IMR-90 (cell line): ENCODE data around the gene CIROP. TPM values are rescaled to one million over a fixed set of nuclear protein-coding genes. Genes with fewer than 3 reads are reported as not detected.

Experiments
- ATAC-seq: fragments of 200-7000 bp; cut with Tn5 transposase; 2 replicates; pipeline ENCODE4 v1.9.1; 2020; ENCODE audit warnings: low read depth, mild to moderate bottlenecking, moderate library complexity
- BruUV-seq: library from RNA; stranded (reverse); fragments of 400-500 nt; replicated peaks from 2 replicates; lab custom pipeline; 2021; lab: Mats Ljungman, UMichigan
- CTCF ChIA-PET: fragments of 300-600 bp; formaldehyde crosslinking; extraction: SDS; loops from one replicate; lab custom pipeline; 2021; ENCODE audit warnings: antibody characterized with exemption; lab: Yijun Ruan, JAX
- POLR2A ChIA-PET: fragments of 300-600 bp; sonication (Branson Sonifier 250); formaldehyde crosslinking; loops from one replicate; lab custom pipeline; 2022; ENCODE audit warnings: antibody characterized with exemption; ENCODE audit not compliant: unreplicated experiment; lab: Charles Lee
- DNase-seq: peaks from one replicate; pipeline ENCODE4 v3.0.0; 2013
- H2AFZ ChIP-seq: replicated peaks from 2 replicates; pipeline ENCODE3; 2013; ENCODE audit warnings: low read length, mild to moderate bottlenecking; ENCODE audit not compliant: poor library complexity
- H2AK5ac ChIP-seq: 2 replicates; pipeline ENCODE4 v1.6.1; 2013; ENCODE audit warnings: low read depth, low read length, inconsistent platforms
- H2AK9ac ChIP-seq: replicated peaks from 2 replicates; pipeline ENCODE3; 2013; ENCODE audit warnings: mild to moderate bottlenecking, low read depth, low read length, moderate library complexity; ENCODE audit not compliant: poor library complexity
- H2BK120ac ChIP-seq: 2 replicates; pipeline ENCODE4 v1.6.1; 2013; ENCODE audit warnings: low read depth, low read length, inconsistent platforms
- H2BK15ac ChIP-seq: 3 replicates; pipeline ENCODE4 v1.6.1; 2013; ENCODE audit warnings: low read depth, low read length, inconsistent platforms
- H2BK20ac ChIP-seq: 2 replicates; pipeline ENCODE4 v1.6.1; 2013; ENCODE audit warnings: low read depth, mild to moderate bottlenecking, inconsistent platforms, low read length, moderate library complexity
- H2BK5ac ChIP-seq: 2 replicates; pipeline ENCODE4 v1.6.1; 2013; ENCODE audit warnings: mild to moderate bottlenecking, low read depth, low read length, inconsistent platforms; ENCODE audit not compliant: poor library complexity, severe bottlenecking
- H3K14ac ChIP-seq: replicated peaks from 2 replicates; pipeline ENCODE4 v1.6.1; 2013; ENCODE audit warnings: low read depth, low read length, inconsistent platforms
- H3K18ac ChIP-seq: 2 replicates; pipeline ENCODE4 v1.6.1; 2013; ENCODE audit warnings: low read depth, low read length, control low read depth
- H3K23ac ChIP-seq: 2 replicates; pipeline ENCODE4 v1.6.1; 2013; ENCODE audit warnings: low read depth, low read length, inconsistent platforms
- H3K27ac ChIP-seq: 2 replicates; pipeline ENCODE4 v1.5.1; 2013; ENCODE audit warnings: mild to moderate bottlenecking, control low read depth, low read length; ENCODE audit not compliant: insufficient read depth
- H3K27me3 ChIP-seq: 2 replicates; pipeline ENCODE4 v1.6.1; 2013; ENCODE audit warnings: low read length; ENCODE audit not compliant: control insufficient read depth, insufficient read depth
- H3K36me3 ChIP-seq: 2 replicates; pipeline ENCODE4 v1.6.1; 2013; ENCODE audit warnings: low read length, mixed read lengths; ENCODE audit not compliant: control insufficient read depth, insufficient read depth
- H3K4ac ChIP-seq: 2 replicates; pipeline ENCODE4 v1.6.1; 2013; ENCODE audit warnings: low read depth, low read length, inconsistent platforms
- H3K4me1 ChIP-seq: 2 replicates; pipeline ENCODE4 v1.6.1; 2013; ENCODE audit warnings: low read length, mixed read lengths; ENCODE audit not compliant: control insufficient read depth, insufficient read depth
- H3K4me2 ChIP-seq: 2 replicates; pipeline ENCODE4 v1.6.1; 2013; ENCODE audit warnings: low read depth, mild to moderate bottlenecking, control low read depth, low read length, moderate library complexity
- H3K4me3 ChIP-seq: 2 replicates; pipeline ENCODE4 v1.5.1; 2013; ENCODE audit warnings: low read depth, mild to moderate bottlenecking, control low read depth, low read length, moderate library complexity; ENCODE audit not compliant: insufficient read depth
- H3K56ac ChIP-seq: 2 replicates; pipeline ENCODE4 v1.6.1; 2013; ENCODE audit warnings: low read length, inconsistent platforms; ENCODE audit not compliant: insufficient read depth; ENCODE audit errors: extremely low read depth
- H3K79me1 ChIP-seq, 2 experiments: 2 replicates each; pipeline ENCODE4 v1.6.1; 2013; ENCODE audit warnings: low read length in 2 of 2, inconsistent platforms in 1 of 2, low read depth in 1 of 2
- H3K9ac ChIP-seq: 2 replicates; pipeline ENCODE4 v1.6.1; 2013; ENCODE audit warnings: low read depth, low read length, control low read depth
- H3K9me1 ChIP-seq: 2 replicates; pipeline ENCODE4 v1.6.1; 2013; ENCODE audit warnings: low read length, inconsistent platforms; ENCODE audit not compliant: insufficient read depth
- H3K9me3 ChIP-seq: 2 replicates; pipeline ENCODE4 v1.6.1; 2013; ENCODE audit warnings: low read length; ENCODE audit not compliant: control insufficient read depth, insufficient read depth
- H4K20me1 ChIP-seq: 2 replicates; pipeline ENCODE4 v1.6.1; 2013; ENCODE audit warnings: low read length, inconsistent platforms; ENCODE audit not compliant: insufficient read depth
- H4K5ac ChIP-seq: 2 replicates; pipeline ENCODE4 v1.6.1; 2013; ENCODE audit warnings: mild to moderate bottlenecking, low read depth, low read length, control low read depth
- H4K8ac ChIP-seq, 2 experiments: 2 replicates each; pipeline ENCODE4 v1.6.1; 2013; ENCODE audit warnings: low read depth in 2 of 2, low read length in 2 of 2, control low read depth in 1 of 2, inconsistent platforms in 1 of 2
- H4K91ac ChIP-seq: 2 replicates; pipeline ENCODE4 v1.6.1; 2013; ENCODE audit warnings: low read depth, low read length, inconsistent platforms; ENCODE audit not compliant: insufficient read depth
- FOS ChIP-seq: fragments of 150-350 bp; IDR thresholded peaks from 2 replicates; pipeline ENCODE4 v1.6.1; 2016; ENCODE audit warnings: low read depth, low read length
- MAFK ChIP-seq: IDR thresholded peaks from 2 replicates; pipeline ENCODE4 v1.6.1; 2012; ENCODE audit warnings: low read depth, low read length, improper control_type of control experiment
- MAZ ChIP-seq: IDR thresholded peaks from 2 replicates; pipeline ENCODE4 v1.6.1; 2012; ENCODE audit warnings: low read depth, mild to moderate bottlenecking, low read length, improper control_type of control experiment, moderate library complexity, borderline replicate concordance
- NFE2L2 ChIP-seq: fragments of 150-350 bp; IDR thresholded peaks from 2 replicates; pipeline ENCODE4 v1.6.1; 2016; ENCODE audit warnings: low read depth, mild to moderate bottlenecking, low read length
- POLR2A ChIP-seq: IDR thresholded peaks from 2 replicates; pipeline ENCODE4 v1.6.1; 2012; ENCODE audit warnings: mild to moderate bottlenecking, low read depth, low read length
- RAD21 ChIP-seq: IDR thresholded peaks from 2 replicates; pipeline ENCODE4 v1.6.1; 2012; ENCODE audit warnings: low read length, improper control_type of control experiment
- RFX5 ChIP-seq: IDR thresholded peaks from 2 replicates; pipeline ENCODE4 v1.8.0; 2012; ENCODE audit warnings: low read depth, mild to moderate bottlenecking, low read length, moderate library complexity
- WGBS, 2 experiments: methylation state at CpG; one replicate each; pipeline versions ENCODE4 v1.1.5 to v1.1.7; 2013; ENCODE audit warnings: missing lambda C conversion rate in 2 of 2; ENCODE audit not compliant: insufficient read length in 1 of 2; ENCODE audit errors: extremely low coverage in 2 of 2; 5-methylcytosine and 5-hydroxymethylcytosine counted together
- dilution Hi-C: fragments of 300-500 bp; cut with HindIII; formaldehyde crosslinking; loops from one replicate; pipeline ENCODE4 v1.14.3; 2018; ENCODE audit warnings: low sequenced_read_pairs; ENCODE audit not compliant: unreplicated experiment
- in situ Hi-C: fragments of 300-500 bp; cut with MboI; formaldehyde crosslinking; loops from 3 replicates; pipeline ENCODE4 v1.14.3; 2019; ENCODE audit warnings: low sequenced_read_pairs, inconsistent platforms, mixed read lengths
- intact Hi-C: fragments of 100-400 bp; cut with micrococcal nuclease; formaldehyde crosslinking; loops from 2 replicates; pipeline ENCODE4 v1.10.0; 2022
- polyA plus RNA-seq, 3 experiments: library from polyadenylated mRNA; depleted of rRNA; stranded (reverse); fragments of >200 nt; gene quantifications; 2 replicates each; pipeline ENCODE4 v1.2.3, GENCODE V29; 2012; ENCODE audit warnings: low replicate concordance in 1 of 3
- total RNA-seq: library from RNA; depleted of rRNA; stranded (reverse); fragments of >200 nt; gene quantifications from 2 replicates; pipeline ENCODE4 v1.2.3, GENCODE V29; 2012
- TF ChIP-seq, protein P1 (sequence below): fragments of 150-350 bp; IDR thresholded peaks from 2 replicates; pipeline ENCODE4 v1.6.1; 2017; ENCODE audit warnings: mild to moderate bottlenecking, antibody characterized with exemption, low read length, low read depth

CIROP gene
- total and polyA plus RNA-seq, 2 of the 4 experiments (the other 2 are of a cell fraction), result 0.31 to 0.36 TPM

DNA sequence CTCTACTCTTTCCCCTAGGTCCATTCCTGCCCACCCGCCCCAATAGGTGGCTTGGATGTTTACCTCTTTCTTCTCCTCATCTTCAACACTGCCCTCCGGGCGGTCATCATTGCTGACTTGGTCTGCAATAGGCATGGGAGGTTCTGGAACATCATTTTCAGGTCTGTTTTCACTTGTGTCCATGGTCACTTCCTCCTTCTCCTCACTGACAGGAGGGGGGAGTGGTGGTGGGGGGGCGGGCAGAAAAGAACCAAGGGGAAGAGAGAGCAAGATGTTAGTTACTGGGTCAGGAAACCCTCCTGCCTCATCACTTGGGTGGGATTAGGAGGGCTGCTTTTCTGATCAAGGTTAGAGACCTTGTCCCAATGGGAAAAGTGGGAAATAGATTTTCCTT lies 35.4 kb downstream of the CIROP start:
- no CpG with 5 or more reads among the region's 4 CpGs for WGBS, 2 experiments
- Histone ChIP-seq H2AK9ac (peak overlapping the region; percentile 30), H3K9ac (0 out of 2 replicates have a peak overlapping the region, but pooled peaks have one; percentile 18), H4K5ac (no peak overlapping the region), H3K27ac (peak overlapping the region; percentile 14), H3K18ac (no peak overlapping the region), H2BK120ac (no peak overlapping the region), H3K14ac (peak overlapping the region; percentile 55; the same call in 1 of the 2 replicates), H3K56ac (no peak overlapping the region), H2BK5ac (no peak overlapping the region), H4K20me1 (peaks cover 46% of the 10 kb centered on the region), H3K79me1 (peaks cover 17 to 66% of the 10 kb centered on the region in 2 experiments), H2AK5ac (peak overlapping the region; percentile 10; the same call in 1 of the 2 replicates), H2BK20ac (no peak overlapping the region), H3K4ac (0 out of 2 replicates have a peak overlapping the region, but pooled peaks have one; percentile 15), H3K27me3 (no peaks in the 10 kb centered on the region), H2AFZ (no peak overlapping the region), H3K4me1 (peaks cover 13% of the 10 kb centered on the region), H3K36me3 (peaks cover 40% of the 10 kb centered on the region), H3K9me1 (peaks cover 5% of the 10 kb centered on the region; the same call in 1 of the 2 replicates), H4K8ac (no peak overlapping the region; a peak in 1 of 4 replicates), H3K4me2 (no peak overlapping the region; the same call in 1 of the 2 replicates), H3K23ac (peak overlapping the region; percentile 83), H4K91ac (no peak overlapping the region), H2BK15ac (no peak overlapping the region), H3K9me3 (no peaks in the 10 kb centered on the region), H3K4me3 (no peak overlapping the region)
- ChIA-PET POLR2A (interaction anchor here (0.5 kb wide), 1 partner anchor 54 kb away, joined by 8 read pairs; no protein-coding TSS in a partner anchor), CTCF (interaction anchor here (0.5 to 1.8 kb wide), 28 partner anchors 8 to 152 kb away, joined by 3 to 21 read pairs (median 4); partner anchors contain the start of genes ACIN1, C14orf119, CDH24 and CEBPE)
- ATAC-seq, result no peak
- in situ Hi-C loops (loop anchor here (5.0 to 10.0 kb wide), 2 partner anchors 33 to 515 kb away; partner anchors contain the start of gene CIROP), intact Hi-C loops (loop anchor here (1.0 kb wide), 1 partner anchor 40 kb away; no protein-coding TSS in a partner anchor), dilution Hi-C loops (no loop called here)
- no peak for TF ChIP-seq RFX5
- no peak for TF ChIP-seq FOS
- no peak for TF ChIP-seq MAFK
- TF ChIP-seq MAZ, result no peak
- TF ChIP-seq RAD21, result no peak
- no peak for TF ChIP-seq POLR2A
- TF ChIP-seq, protein P1, sequence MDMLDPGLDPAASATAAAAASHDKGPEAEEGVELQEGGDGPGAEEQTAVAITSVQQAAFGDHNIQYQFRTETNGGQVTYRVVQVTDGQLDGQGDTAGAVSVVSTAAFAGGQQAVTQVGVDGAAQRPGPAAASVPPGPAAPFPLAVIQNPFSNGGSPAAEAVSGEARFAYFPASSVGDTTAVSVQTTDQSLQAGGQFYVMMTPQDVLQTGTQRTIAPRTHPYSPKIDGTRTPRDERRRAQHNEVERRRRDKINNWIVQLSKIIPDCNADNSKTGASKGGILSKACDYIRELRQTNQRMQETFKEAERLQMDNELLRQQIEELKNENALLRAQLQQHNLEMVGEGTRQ, result no peak
- TF ChIP-seq NFE2L2, result no peak
- no peak for DNase-seq
- no TSS peak for BruUV-seq
